ENCODE measurements around the gene PLEKHA6.

Gene PLEKHA6

GRCh38 chr1:204353213-204353910 is 6.4 kb downstream of the PLEKHA6 start:
- Histone ChIP-seq H3K9ac (ENCODE audit: low read length) (no peak overlapping the region), H3K4me3 (ENCODE audit: low read length) (no peak overlapping the region), H3K79me2 (ENCODE audit: low read length) (no peaks in the 10 kb centered on the region), H3K4me1 (ENCODE audit: low read length) (no peaks in the 10 kb centered on the region), H3F3A (ENCODE audit: insufficient read depth, low read length) (no peaks in the 10 kb centered on the region), H3K36me3 (replicated peaks; ENCODE audit: insufficient read depth, low read length) (no peaks in the 10 kb centered on the region), H3K9me3 (replicated peaks; ENCODE audit: insufficient read depth, low read length) (no peaks in the 10 kb centered on the region), H2AFZ (ENCODE audit: low read length) (no peak overlapping the region), H3K27ac (ENCODE audit: low read length) (no peak overlapping the region), H3K9me2 (replicated peaks; ENCODE audit: insufficient read depth, low read length) (no peaks in the 10 kb centered on the region), H3K4me2 (ENCODE audit: low read depth, low read length) (no peak overlapping the region), H3K27me3 (replicated peaks; ENCODE audit: insufficient read depth, low read length) (peaks cover 8% of the 10 kb centered on the region), H4K20me1 (ENCODE audit: insufficient read depth, low read length) (no peaks in the 10 kb centered on the region)
- TF ChIP-seq CTCF (IDR thresholded peaks at IDR 0.05; ENCODE audit: low read length) (no peak), EZH2phosphoT487 (IDR thresholded peaks at IDR 0.05; ENCODE audit: low read length) (no peak)
- DNase-seq = no peak

DNA sequence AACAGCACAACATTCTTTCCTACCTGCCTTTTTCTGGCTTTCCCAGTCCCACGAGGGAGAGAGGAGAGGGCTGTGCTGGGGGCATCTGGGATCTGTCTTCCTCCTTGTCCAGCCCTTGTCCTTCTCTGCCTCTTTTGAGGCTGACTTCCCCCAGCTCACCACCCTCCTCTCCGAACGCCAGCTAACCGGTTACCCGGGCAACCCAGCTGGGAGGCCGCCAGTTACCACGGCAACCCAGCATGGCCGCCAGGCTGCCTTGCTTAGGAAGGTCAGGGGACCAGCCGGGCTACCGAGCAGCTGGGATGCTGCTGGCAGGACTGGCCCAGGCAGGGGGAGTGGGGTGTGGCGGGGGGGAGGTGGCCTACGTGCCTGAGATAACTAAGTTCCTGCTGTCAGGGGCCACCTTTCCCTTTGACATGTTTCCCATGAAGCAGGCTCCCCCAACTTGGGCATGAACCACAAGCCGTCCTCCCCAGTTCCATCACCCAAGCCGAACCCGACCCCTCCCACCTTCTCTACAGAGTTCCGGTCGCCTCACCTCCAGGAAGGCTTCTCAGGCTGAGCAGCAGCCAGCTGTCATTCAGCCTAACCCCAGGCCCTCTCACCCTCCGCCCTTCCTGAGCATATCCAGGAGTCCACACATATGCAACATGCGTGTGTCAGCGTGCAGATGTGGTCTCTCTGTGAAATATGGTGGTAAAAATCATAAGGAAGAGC is 8.7 kb downstream of the PLEKHA6 start:
- no peak overlapping the region for H3K27ac ChIP-seq (ENCODE audit: low read length)
- no peaks in the 10 kb centered on the region for H3K9me3 ChIP-seq (replicated peaks; ENCODE audit: insufficient read depth, low read length)
- no peak overlapping the region for H3K4me3 ChIP-seq (ENCODE audit: low read length)
- no peaks in the 10 kb centered on the region for H3K79me2 ChIP-seq (ENCODE audit: low read length)
- TF ChIP-seq CTCF (IDR thresholded peaks at IDR 0.05; ENCODE audit: low read length) (no peak), EZH2 (optimal IDR thresholded peaks at IDR 0.05; ENCODE audit: low read depth, low read length) (no peak), EZH2phosphoT487 (IDR thresholded peaks at IDR 0.05; ENCODE audit: low read length) (no peak)
- no peaks in the 10 kb centered on the region for H3K36me3 ChIP-seq (replicated peaks; ENCODE audit: insufficient read depth, low read length)
- no peak for DNase-seq
- H3K9me2 ChIP-seq (replicated peaks; ENCODE audit: insufficient read depth, low read length) = no peaks in the 10 kb centered on the region
- no peaks in the 10 kb centered on the region for H3K4me1 ChIP-seq (ENCODE audit: low read length)
- H2AFZ ChIP-seq (ENCODE audit: low read length) = no peak overlapping the region
- no peaks in the 10 kb centered on the region for H4K20me1 ChIP-seq (ENCODE audit: insufficient read depth, low read length)
- H3F3A ChIP-seq (ENCODE audit: insufficient read depth, low read length) = no peaks in the 10 kb centered on the region
- H3K27me3 ChIP-seq (replicated peaks; ENCODE audit: insufficient read depth, low read length) = no peaks in the 10 kb centered on the region
- no peak overlapping the region for H3K4me2 ChIP-seq (ENCODE audit: low read depth, low read length)
- no peak overlapping the region for H3K9ac ChIP-seq (ENCODE audit: low read length)

- Histone ChIP-seq H3K9me3 (replicated peaks; ENCODE audit: insufficient read depth, low read length) (no peaks in the 10 kb centered on the region), H3K9ac (ENCODE audit: low read length) (no peak overlapping the region), H3K27me3 (replicated peaks; ENCODE audit: insufficient read depth, low read length) (no peaks in the 10 kb centered on the region), H4K20me1 (ENCODE audit: insufficient read depth, low read length) (no peaks in the 10 kb centered on the region), H3F3A (ENCODE audit: insufficient read depth, low read length) (no peaks in the 10 kb centered on the region), H3K27ac (ENCODE audit: low read length) (no peak overlapping the region), H3K4me2 (ENCODE audit: low read depth, low read length) (no peak overlapping the region), H3K79me2 (ENCODE audit: low read length) (no peaks in the 10 kb centered on the region), H3K36me3 (replicated peaks; ENCODE audit: insufficient read depth, low read length) (no peaks in the 10 kb centered on the region), H3K9me2 (replicated peaks; ENCODE audit: insufficient read depth, low read length) (no peaks in the 10 kb centered on the region), H3K4me3 (ENCODE audit: low read length) (no peak overlapping the region), H2AFZ (ENCODE audit: low read length) (no peak overlapping the region), H3K4me1 (ENCODE audit: low read length) (no peaks in the 10 kb centered on the region)
- TF ChIP-seq CTCF (IDR thresholded peaks at IDR 0.05; ENCODE audit: low read length) (no peak), EZH2 (optimal IDR thresholded peaks at IDR 0.05; ENCODE audit: low read depth, low read length) (no peak), EZH2phosphoT487 (IDR thresholded peaks at IDR 0.05; ENCODE audit: low read length) (no peak)
- DNase-seq = no peak
Measured at GRCh38 chr1:204350312-204350711, 9.4 kb downstream of the PLEKHA6 start.

All from MM.1S (cell line).